ENCODE results near the gene ACTR5.

Gene ACTR5

DNA sequence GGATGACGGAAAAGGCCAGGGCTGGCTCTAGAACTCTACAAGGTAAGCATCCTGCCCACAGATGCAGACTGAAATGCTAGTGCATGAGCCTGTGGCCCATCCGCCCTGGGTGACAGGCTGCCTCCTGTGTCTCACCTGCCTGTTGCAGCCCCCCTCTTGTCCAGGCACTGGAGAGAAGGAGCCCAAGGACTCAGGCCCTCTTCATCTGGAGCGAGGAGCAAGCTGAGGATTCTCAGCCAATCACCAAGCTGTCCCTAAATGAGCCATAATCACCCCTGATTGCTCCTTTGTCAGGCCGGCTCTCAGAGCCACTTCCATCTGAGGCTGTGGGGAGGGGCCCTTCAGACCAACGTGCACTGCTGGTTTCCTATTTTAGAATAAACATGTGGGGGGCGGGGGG is 34.0 kb upstream of the ACTR5 start:
- no peak for DNase-seq (ENCODE audit: low spot score)
- TF ChIP-seq, protein P1, sequence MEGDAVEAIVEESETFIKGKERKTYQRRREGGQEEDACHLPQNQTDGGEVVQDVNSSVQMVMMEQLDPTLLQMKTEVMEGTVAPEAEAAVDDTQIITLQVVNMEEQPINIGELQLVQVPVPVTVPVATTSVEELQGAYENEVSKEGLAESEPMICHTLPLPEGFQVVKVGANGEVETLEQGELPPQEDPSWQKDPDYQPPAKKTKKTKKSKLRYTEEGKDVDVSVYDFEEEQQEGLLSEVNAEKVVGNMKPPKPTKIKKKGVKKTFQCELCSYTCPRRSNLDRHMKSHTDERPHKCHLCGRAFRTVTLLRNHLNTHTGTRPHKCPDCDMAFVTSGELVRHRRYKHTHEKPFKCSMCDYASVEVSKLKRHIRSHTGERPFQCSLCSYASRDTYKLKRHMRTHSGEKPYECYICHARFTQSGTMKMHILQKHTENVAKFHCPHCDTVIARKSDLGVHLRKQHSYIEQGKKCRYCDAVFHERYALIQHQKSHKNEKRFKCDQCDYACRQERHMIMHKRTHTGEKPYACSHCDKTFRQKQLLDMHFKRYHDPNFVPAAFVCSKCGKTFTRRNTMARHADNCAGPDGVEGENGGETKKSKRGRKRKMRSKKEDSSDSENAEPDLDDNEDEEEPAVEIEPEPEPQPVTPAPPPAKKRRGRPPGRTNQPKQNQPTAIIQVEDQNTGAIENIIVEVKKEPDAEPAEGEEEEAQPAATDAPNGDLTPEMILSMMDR (IDR thresholded peaks at IDR 0.05), result no peak
- no peak overlapping the region for H3K4me3 ChIP-seq
- no peak overlapping the region for H3K27ac ChIP-seq

DNA sequence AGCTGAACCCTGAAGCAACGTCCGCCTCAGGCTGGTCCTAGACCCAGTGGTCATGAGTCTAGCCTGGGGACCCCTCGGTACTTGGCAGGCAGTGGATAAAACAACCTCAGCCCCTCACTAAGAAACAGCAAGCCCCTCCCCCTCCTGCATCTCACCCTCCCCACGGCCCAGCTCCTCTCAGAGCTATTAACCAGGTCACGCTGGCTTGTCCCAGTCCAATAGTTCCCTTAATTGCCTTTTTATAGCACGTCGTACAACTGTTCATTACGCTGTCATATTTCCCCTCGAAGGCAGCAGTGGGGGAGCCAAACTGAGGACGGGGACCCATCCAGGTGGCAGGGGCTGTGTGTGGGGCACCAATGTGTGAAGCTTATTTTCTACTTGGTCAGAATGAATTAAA is 32.6 kb upstream of the ACTR5 start:
- TF ChIP-seq, protein P1 (IDR thresholded peaks at IDR 0.05), result no peak

DNA sequence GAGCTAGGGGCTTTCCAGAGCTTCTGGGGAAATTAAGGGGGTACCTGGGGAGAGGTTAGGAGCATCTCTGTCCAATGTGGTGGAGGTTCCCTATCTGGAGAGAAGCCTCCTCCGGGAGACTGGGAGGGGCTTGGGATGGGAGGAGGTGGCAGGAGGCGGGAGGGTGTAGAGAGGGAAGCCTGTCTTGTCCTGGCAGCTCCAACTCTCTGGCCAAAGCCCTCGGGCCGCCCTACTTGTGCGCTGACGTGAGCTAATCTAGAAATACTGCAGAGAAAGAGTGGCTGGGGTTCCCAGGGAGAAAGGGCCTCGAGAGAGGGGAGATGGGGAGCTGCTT is 25.6 kb upstream of the ACTR5 start:
- TF ChIP-seq, protein P1 (IDR thresholded peaks at IDR 0.05), result no peak
- Histone ChIP-seq H3K27ac (no peak overlapping the region), H3K4me3 (no peak overlapping the region)
- DNase-seq (ENCODE audit: low spot score), result no peak

More for the DNA sequence above, 32.6 kb upstream of the ACTR5 start:
- no peak for DNase-seq (ENCODE audit: low spot score)
- no peak overlapping the region for H3K4me3 ChIP-seq
- H3K27ac ChIP-seq, result no peak overlapping the region

DNA sequence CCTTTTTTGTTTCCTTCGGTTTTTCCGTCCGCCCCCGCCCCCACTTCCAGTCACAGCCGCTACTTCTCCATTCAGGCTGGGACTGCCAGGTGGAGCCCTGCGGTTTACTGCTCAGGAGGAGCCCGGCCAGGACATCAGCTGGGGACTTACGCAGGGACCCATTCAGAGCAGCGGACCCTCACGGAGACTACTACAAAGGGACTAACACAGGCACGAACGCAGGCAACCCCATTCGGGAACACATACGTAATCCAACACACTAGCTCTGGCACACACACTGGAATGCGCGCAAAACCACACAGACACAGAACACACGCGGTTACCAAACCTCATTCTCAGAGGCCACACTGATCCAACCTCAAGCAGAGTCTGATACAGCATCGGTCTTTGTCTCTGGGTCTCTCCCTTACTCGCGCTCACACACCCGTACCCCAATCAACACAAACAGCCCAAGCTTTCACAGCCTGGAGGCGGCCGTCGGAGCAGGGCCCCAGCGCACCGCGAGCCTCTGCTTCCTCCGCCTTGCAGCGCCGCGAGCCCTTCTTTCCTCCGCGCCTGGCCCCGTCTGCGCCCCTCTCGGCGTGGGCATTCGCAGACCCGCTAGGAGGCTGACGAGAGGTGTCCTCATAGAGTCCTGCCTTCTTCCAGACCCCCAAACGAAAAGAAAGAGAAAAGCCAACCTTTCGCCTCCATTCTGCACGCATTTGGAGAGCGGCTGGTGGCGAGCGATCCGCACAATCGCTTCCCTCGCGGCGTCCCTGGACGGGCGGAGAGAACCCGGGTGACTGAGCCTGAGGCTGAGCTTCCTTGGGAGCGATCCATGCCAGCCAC is 25.0 kb upstream of the ACTR5 start:
- TF ChIP-seq, protein P1 (IDR thresholded peaks at IDR 0.05), result no peak
- H3K27ac ChIP-seq, result no peak overlapping the region
- DNase-seq (ENCODE audit: low spot score), result no peak
- H3K4me3 ChIP-seq, result no peak overlapping the region

DNA sequence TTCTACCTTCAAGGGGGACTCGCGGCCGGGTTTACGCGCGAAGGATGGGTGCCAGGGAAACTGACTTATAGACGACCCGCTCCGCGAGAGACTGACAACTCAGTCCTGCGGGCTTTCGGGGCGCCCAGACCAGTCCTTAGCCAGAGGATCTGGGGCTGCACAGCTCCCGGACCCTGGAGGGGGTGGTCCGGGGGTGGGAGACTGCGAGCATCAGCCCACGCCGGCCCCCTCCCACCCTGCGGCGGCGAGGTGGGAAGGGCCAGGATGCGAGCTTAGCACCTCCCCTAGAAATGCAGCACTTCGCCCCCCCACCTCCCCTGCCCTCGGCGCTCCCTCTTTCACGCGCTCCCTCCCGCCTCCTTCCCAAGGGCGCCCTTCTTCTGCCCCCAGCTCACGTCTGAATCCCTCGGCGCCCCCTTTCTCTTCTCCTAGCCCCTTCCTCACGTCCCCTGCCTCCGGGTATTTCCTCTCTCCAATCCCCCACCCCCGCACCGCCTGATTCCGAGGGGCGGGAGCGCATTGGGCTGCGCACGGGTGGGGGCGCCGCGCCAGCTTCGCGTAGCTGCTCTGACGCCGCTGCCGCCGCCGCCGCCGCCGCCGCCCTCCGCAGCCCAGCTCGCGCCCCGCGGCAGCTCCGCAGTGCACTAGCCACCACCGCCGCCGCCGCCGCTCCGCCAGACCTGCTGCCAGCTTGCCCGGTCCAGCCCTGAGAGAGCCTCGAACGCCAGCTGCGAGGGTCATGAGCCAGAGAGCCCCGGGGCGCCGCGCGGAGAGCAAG is 24.2 kb upstream of the ACTR5 start, which contains the start of gene SLC32A1:
SLC32A1 (plus strand) TSS at position 639 of the 778 bp plus-strand sequence. CDS start 239 bp downstream, outside the sequence.
- Histone ChIP-seq H3K27ac (no peak within 1 kb of the TSS), H3K4me3 (peak within 1 kb of the TSS; percentile 50)
- TF ChIP-seq, protein P1 (IDR thresholded peaks at IDR 0.05), result no peak
- DNase-seq (ENCODE audit: low spot score), result no peak

DNA sequence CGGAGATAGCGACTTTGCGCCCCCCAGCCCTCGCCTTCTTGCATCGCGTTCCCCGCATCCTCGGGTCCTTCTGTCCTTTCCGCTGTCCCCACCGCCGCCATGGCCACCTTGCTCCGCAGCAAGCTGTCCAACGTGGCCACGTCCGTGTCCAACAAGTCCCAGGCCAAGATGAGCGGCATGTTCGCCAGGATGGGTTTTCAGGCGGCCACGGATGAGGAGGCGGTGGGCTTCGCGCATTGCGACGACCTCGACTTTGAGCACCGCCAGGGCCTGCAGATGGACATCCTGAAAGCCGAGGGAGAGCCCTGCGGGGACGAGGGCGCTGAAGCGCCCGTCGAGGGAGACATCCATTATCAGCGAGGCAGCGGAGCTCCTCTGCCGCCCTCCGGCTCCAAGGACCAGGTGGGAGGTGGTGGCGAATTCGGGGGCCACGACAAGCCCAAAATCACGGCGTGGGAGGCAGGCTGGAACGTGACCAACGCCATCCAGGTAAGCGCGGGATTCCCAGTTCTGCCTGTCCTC is 23.6 kb upstream of the ACTR5 start:
- Histone ChIP-seq H3K4me3 (peak overlapping the region; percentile 50), H3K27ac (no peak overlapping the region)
- no peak for DNase-seq (ENCODE audit: low spot score)
- TF ChIP-seq, protein P1 (IDR thresholded peaks at IDR 0.05), result no peak
